AG09309 (cell line): Measurements from ENCODE around the gene CEP55.
A peak's percentile ranks its signal among the peaks of the same experiment; 100 is the strongest.

Source experiments
- DNase-seq: peaks from one replicate; pipeline ENCODE4 v3.0.0-alpha.2; 2010; ENCODE audit warnings: low read depth
- H3K4me3 ChIP-seq: 2 replicates; pipeline ENCODE4 v1.5.1; 2011; ENCODE audit warnings: mild to moderate bottlenecking, low read depth, low read length, moderate library complexity; ENCODE audit not compliant: control insufficient read depth
- TF ChIP-seq, protein P1 (sequence below): IDR thresholded peaks from 2 replicates; pipeline ENCODE4 v1.5.1; 2011; ENCODE audit warnings: mild to moderate bottlenecking, low read depth, low read length, inconsistent platforms; ENCODE audit not compliant: insufficient read depth, control insufficient read depth; ENCODE audit errors: missing control alignments

The CEP55 gene

DNA sequence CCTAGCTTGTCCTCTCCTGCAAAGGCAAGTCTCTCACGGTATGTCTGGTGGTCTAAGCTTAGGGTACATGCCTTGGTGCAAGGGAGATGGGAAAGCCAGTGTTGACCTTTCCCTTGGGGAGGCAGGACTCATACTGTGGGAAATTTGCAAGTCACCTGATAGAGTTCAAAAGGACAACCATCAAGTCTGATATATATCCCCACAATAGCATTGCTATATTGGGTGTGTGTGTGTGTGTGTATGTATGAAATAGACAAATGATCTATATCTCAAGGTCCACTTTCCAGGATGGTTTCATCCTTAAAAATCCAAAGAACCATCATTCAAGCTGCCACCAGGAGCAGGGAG lies 57.9 kb downstream of the CEP55 start:
- TF ChIP-seq, protein P1, sequence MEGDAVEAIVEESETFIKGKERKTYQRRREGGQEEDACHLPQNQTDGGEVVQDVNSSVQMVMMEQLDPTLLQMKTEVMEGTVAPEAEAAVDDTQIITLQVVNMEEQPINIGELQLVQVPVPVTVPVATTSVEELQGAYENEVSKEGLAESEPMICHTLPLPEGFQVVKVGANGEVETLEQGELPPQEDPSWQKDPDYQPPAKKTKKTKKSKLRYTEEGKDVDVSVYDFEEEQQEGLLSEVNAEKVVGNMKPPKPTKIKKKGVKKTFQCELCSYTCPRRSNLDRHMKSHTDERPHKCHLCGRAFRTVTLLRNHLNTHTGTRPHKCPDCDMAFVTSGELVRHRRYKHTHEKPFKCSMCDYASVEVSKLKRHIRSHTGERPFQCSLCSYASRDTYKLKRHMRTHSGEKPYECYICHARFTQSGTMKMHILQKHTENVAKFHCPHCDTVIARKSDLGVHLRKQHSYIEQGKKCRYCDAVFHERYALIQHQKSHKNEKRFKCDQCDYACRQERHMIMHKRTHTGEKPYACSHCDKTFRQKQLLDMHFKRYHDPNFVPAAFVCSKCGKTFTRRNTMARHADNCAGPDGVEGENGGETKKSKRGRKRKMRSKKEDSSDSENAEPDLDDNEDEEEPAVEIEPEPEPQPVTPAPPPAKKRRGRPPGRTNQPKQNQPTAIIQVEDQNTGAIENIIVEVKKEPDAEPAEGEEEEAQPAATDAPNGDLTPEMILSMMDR = no peak

DNA sequence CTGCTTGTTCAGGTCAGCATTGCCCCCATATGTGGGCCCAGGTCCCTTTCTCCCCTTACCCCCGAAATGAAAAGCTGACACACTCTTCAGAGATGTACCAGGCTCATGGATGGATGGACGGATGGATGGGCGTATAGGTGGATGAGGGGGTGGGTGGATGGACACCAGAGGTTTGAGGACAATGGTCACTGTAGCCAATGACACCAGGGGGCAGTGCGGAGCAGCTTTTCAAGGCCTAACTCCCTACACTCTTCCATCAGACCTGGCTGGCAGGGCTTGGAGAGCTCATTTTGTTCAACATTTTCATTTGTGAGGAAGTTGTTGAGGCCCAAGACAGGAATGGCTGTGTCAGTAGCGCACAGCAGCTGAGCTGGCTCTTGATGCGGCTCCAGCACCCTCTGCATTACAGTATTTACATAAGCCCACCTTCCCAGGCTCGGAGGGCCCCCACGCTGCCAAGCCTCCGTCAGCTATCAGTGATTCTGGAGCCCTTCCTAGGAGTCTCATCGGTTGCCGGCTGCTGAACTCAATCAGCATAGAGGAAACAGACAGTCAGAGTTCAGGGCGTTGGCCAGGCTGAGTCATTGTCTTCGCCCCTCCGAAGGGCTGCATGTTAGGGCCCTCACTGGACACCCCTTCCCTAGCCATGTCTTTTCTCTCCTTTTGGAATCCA lies 58.5 kb downstream of the CEP55 start:
- H3K4me3 ChIP-seq = no peak overlapping the region
- DNase-seq = peak; percentile 14
- TF ChIP-seq, protein P1 = peak; percentile 79

More for the DNA sequence above, 57.9 kb downstream of the CEP55 start:
- H3K4me3 ChIP-seq = no peak overlapping the region
- DNase-seq = no peak

DNA sequence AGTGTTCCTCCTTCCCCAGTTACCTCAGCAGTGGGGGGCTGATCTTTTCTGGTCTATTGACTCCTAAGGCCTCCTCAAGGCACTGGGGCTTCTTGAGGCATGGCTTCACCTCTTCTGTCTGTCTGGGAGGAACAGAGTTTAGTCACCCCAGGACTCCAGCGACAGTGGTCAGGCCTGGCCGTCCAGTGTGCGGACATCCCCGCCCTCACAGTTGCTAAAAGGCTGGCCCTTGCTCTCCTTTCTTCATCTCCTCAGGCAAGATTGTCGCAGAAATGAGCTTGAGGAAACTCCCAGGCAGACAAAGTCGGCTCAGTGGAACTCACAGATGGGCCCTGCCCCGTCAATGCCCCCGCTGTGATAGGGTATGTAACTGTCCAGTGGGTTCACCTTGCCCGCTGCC lies 63.1 kb downstream of the CEP55 start:
- TF ChIP-seq, protein P1 = no peak
- DNase-seq = no peak
- H3K4me3 ChIP-seq = no peak overlapping the region

DNA sequence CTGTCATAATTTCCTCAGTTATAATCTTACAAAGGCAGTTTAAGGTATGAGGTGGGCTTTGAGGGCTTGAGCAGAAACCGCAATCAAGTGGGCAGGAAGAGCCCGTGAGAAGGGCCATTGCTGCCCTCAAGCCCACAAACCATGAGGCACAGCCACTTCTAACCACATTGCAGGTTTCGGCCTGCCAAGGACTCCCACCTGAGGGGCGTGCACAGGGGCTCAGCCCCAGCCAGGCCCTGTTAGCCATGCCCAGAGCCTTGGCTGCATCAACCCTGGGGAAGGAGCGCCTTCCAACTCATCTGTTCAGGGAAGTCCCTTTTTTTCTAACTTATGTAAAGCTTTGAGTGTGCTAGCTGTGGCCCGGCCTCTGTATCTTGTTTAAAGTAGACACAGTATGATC lies 64.1 kb downstream of the CEP55 start:
- DNase-seq = no peak
- H3K4me3 ChIP-seq = no peak overlapping the region
- TF ChIP-seq, protein P1 = no peak

DNA sequence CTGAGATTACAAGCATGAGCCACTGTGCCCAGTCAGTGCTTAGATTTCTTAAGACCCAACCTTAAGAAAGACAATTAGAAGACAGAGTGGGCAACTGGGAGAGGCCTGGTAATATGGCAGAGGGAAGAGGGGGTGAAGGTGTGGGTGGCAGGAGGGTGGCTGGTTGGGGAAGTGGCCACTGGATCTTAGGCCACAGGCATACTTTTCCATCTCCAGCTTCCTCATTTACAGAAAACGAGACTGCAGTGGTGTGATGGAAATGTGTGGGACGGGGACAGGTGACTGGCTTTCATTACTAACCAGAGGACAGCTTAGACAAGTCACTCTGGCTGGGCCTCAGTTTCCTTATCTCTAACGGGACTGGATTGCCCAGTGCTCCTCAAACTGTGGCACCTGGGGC lies 69.0 kb downstream of the CEP55 start:
- TF ChIP-seq, protein P1 = no peak
- no peak overlapping the region for H3K4me3 ChIP-seq
- no peak for DNase-seq

DNA sequence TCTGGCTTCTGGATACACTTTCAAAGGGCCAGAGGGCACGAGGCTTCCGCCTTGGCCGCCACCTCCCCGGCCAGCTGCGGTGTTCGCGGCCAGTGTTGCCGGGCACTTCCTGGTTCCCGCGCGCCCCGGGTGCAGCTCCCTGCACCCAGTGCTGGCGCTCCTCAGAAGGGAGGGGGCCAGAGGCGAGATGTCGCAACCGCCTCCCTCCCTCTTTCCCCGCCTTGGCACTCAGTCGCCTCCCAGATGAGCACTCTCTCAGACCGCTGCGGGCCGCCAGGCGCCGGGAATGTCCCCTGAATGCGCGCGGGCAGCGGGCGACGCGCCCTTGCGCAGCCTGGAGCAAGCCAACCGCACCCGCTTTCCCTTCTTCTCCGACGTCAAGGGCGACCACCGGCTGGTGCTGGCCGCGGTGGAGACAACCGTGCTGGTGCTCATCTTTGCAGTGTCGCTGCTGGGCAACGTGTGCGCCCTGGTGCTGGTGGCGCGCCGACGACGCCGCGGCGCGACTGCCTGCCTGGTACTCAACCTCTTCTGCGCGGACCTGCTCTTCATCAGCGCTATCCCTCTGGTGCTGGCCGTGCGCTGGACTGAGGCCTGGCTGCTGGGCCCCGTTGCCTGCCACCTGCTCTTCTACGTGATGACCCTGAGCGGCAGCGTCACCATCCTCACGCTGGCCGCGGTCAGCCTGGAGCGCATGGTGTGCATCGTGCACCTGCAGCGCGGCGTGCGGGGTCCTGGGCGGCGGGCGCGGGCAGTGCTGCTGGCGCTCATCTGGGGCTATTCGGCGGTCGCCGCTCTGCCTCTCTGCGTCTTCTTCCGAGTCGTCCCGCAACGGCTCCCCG lies 70.2 kb downstream of the CEP55 start, which contains the start of gene FFAR4:
FFAR4 (plus strand) TSS at position 231 of the 842 bp plus-strand sequence; CDS start at position 287, 56 bp downstream.
- DNase-seq = no peak
- TF ChIP-seq, protein P1 = no peak
- H3K4me3 ChIP-seq = no peak within 1 kb of the TSS
